ENCODE data around the gene LGALS7.
"Not testable (repeated sequence)": the region's sequence is repeated elsewhere in the genome, so short reads cannot be mapped to it uniquely, and the experiment has no call there.

DNA sequence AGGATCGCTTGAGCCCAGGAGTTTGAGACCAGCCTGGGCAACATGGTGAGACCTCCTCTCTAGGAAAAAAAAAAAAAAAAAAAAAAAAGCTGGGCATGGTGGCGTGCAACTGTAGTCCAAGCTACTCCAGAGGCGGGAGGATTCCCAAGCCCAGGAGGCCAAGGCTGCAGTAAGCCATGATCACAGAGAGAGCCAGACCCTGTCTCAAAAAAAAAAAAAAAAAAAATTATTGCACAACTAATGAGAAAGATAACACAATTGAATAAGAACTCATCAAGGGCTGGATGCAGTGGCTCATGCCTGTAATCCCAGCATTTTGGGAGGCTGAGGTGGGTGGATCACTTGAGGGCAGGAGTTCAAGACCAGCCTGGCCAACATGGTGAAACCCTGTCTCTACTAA is 12.7 kb upstream of the LGALS7 start:
- not testable (repeated sequence) for TF ChIP-seq EZH2 (IDR thresholded peaks at IDR 0.05; ENCODE audit: borderline replicate concordance, low read length)
- TF ChIP-seq, protein P1, sequence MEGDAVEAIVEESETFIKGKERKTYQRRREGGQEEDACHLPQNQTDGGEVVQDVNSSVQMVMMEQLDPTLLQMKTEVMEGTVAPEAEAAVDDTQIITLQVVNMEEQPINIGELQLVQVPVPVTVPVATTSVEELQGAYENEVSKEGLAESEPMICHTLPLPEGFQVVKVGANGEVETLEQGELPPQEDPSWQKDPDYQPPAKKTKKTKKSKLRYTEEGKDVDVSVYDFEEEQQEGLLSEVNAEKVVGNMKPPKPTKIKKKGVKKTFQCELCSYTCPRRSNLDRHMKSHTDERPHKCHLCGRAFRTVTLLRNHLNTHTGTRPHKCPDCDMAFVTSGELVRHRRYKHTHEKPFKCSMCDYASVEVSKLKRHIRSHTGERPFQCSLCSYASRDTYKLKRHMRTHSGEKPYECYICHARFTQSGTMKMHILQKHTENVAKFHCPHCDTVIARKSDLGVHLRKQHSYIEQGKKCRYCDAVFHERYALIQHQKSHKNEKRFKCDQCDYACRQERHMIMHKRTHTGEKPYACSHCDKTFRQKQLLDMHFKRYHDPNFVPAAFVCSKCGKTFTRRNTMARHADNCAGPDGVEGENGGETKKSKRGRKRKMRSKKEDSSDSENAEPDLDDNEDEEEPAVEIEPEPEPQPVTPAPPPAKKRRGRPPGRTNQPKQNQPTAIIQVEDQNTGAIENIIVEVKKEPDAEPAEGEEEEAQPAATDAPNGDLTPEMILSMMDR (IDR thresholded peaks at IDR 0.05; ENCODE audit: low read length) = not testable (repeated sequence)

Measured in OCI-LY1 (cell line).